Large intestine (tissue), 3 donors: ENCODE measurements around the gene NRP1. TPM values are rescaled to one million over a fixed set of nuclear protein-coding genes. Genes with fewer than 3 reads are reported as not detected.

ENCODE experiments used
- DNase-seq, 2 donors: peaks; one replicate each; pipeline versions ENCODE4 v3.0.0 to v3.0.0-alpha.2; 2013
- H3K27ac ChIP-seq: one replicate; pipeline ENCODE4 v1.5.1; 2013; ENCODE audit warnings: low read length
- H3K27me3 ChIP-seq: 2 replicates; pipeline ENCODE4 v1.6.1; 2013; ENCODE audit warnings: low read length; ENCODE audit not compliant: control insufficient read depth, insufficient read depth
- H3K36me3 ChIP-seq: 2 replicates; pipeline ENCODE4 v1.6.1; 2013; ENCODE audit warnings: low read length; ENCODE audit not compliant: control insufficient read depth, insufficient read depth
- H3K4me1 ChIP-seq: one replicate; pipeline ENCODE4 v1.6.1; 2013; ENCODE audit warnings: low read length; ENCODE audit not compliant: control insufficient read depth, insufficient read depth
- H3K4me3 ChIP-seq: one replicate; pipeline ENCODE4 v1.5.1; 2013; ENCODE audit warnings: low read length
- H3K9me3 ChIP-seq: one replicate; pipeline ENCODE4 v1.6.1; 2013; ENCODE audit warnings: mild to moderate bottlenecking, low read depth, low read length, moderate library complexity; ENCODE audit not compliant: control insufficient read depth
- WGBS: methylation state at CpG from one replicate; pipeline ENCODE4 v1.1.5; 2013; ENCODE audit warnings: low lambda C conversion rate; ENCODE audit not compliant: insufficient coverage; 5-methylcytosine and 5-hydroxymethylcytosine counted together
- polyA plus RNA-seq: library from polyadenylated mRNA; unstranded; fragments of 120-200 nt; gene quantifications from one replicate; pipeline ENCODE4 v1.2.1, GENCODE V29; 2013

The NRP1 gene
- polyA plus RNA-seq, 1 donor: 33.4 TPM

GRCh38 chr10:33295851-33296250 lies 38.6 kb downstream of the NRP1 start:
- H3K4me3 ChIP-seq: no peak overlapping the region
- H3K27ac ChIP-seq: no peak overlapping the region
- H3K4me1 ChIP-seq: no peaks in the 10 kb centered on the region
- DNase-seq: no peak
- no peaks in the 10 kb centered on the region for H3K27me3 ChIP-seq
- no peaks in the 10 kb centered on the region for H3K36me3 ChIP-seq
- no peaks in the 10 kb centered on the region for H3K9me3 ChIP-seq
- 67% methylated on average over 1 of the region's 2 CpGs for WGBS

GRCh38 chr10:33293531-33294170 lies 40.8 kb downstream of the NRP1 start:
- DNase-seq: no peak
- H3K27ac ChIP-seq: no peak overlapping the region
- 100% methylated on average over 2 of the region's 14 CpGs for WGBS

GRCh38 chr10:33293076-33293475 lies 41.4 kb downstream of the NRP1 start:
- no peak overlapping the region for H3K4me3 ChIP-seq
- no peak for DNase-seq
- H3K4me1 ChIP-seq: no peaks in the 10 kb centered on the region
- no peaks in the 10 kb centered on the region for H3K36me3 ChIP-seq
- no peaks in the 10 kb centered on the region for H3K27me3 ChIP-seq
- no peaks in the 10 kb centered on the region for H3K9me3 ChIP-seq
- H3K27ac ChIP-seq: no peak overlapping the region
- WGBS: no CpG with 5 or more reads among the region's 3 CpGs

More at GRCh38 chr10:33293531-33294170, 40.8 kb downstream of the NRP1 start:
- Histone ChIP-seq H3K9me3 (no peaks in the 10 kb centered on the region), H3K4me3 (no peak overlapping the region), H3K27me3 (no peaks in the 10 kb centered on the region), H3K36me3 (no peaks in the 10 kb centered on the region), H3K4me1 (no peaks in the 10 kb centered on the region)

- 90% methylated on average over 2 of the region's 5 CpGs for WGBS
- Histone ChIP-seq H3K27ac (no peak overlapping the region), H3K4me1 (no peaks in the 10 kb centered on the region), H3K9me3 (no peaks in the 10 kb centered on the region), H3K4me3 (no peak overlapping the region), H3K27me3 (no peaks in the 10 kb centered on the region), H3K36me3 (no peaks in the 10 kb centered on the region)
- DNase-seq: no peak
Observed at GRCh38 chr10:33291053-33291592, 43.3 kb downstream of the NRP1 start.

- Histone ChIP-seq H3K36me3 (no peaks in the 10 kb centered on the region), H3K9me3 (no peaks in the 10 kb centered on the region), H3K4me3 (no peak overlapping the region), H3K27me3 (no peaks in the 10 kb centered on the region), H3K27ac (no peak overlapping the region), H3K4me1 (no peaks in the 10 kb centered on the region)
- DNase-seq: no peak
- WGBS: 100% methylated on average over 1 of the region's 13 CpGs
Observed at GRCh38 chr10:33290321-33291052, 44.0 kb downstream of the NRP1 start.

- Histone ChIP-seq H3K36me3 (no peaks in the 10 kb centered on the region), H3K27ac (no peak overlapping the region), H3K4me3 (no peak overlapping the region), H3K9me3 (no peaks in the 10 kb centered on the region), H3K4me1 (no peaks in the 10 kb centered on the region), H3K27me3 (no peaks in the 10 kb centered on the region)
- DNase-seq: no peak
- 64% methylated on average over 3 of the region's 8 CpGs for WGBS
Observed at GRCh38 chr10:33289776-33290175, 44.7 kb downstream of the NRP1 start.

GRCh38 chr10:33288127-33288526 lies 46.3 kb downstream of the NRP1 start:
- Histone ChIP-seq H3K9me3 (no peaks in the 10 kb centered on the region), H3K4me1 (no peaks in the 10 kb centered on the region), H3K27me3 (no peaks in the 10 kb centered on the region), H3K27ac (no peak overlapping the region), H3K4me3 (no peak overlapping the region), H3K36me3 (no peaks in the 10 kb centered on the region)
- WGBS: 100% methylated on average over 1 of the region's 3 CpGs
- DNase-seq: no peak

GRCh38 chr10:33287112-33287511 lies 47.4 kb downstream of the NRP1 start:
- 13% methylated on average over 1 of the region's 2 CpGs for WGBS
- no peak for DNase-seq
- Histone ChIP-seq H3K36me3 (no peaks in the 10 kb centered on the region), H3K9me3 (no peaks in the 10 kb centered on the region), H3K4me1 (no peaks in the 10 kb centered on the region), H3K27me3 (no peaks in the 10 kb centered on the region), H3K27ac (no peak overlapping the region), H3K4me3 (no peak overlapping the region)

- Histone ChIP-seq H3K27me3 (no peaks in the 10 kb centered on the region), H3K9me3 (no peaks in the 10 kb centered on the region), H3K4me1 (no peaks in the 10 kb centered on the region), H3K4me3 (no peak overlapping the region), H3K36me3 (no peaks in the 10 kb centered on the region), H3K27ac (no peak overlapping the region)
- no peak for DNase-seq
- WGBS: 44% methylated on average over 2 of the region's 4 CpGs
Observed at GRCh38 chr10:33286157-33286934, 48.1 kb downstream of the NRP1 start.

- DNase-seq: no peak
- Histone ChIP-seq H3K36me3 (no peaks in the 10 kb centered on the region), H3K27ac (no peak overlapping the region), H3K4me3 (no peak overlapping the region), H3K27me3 (no peaks in the 10 kb centered on the region), H3K9me3 (no peaks in the 10 kb centered on the region), H3K4me1 (no peaks in the 10 kb centered on the region)
- WGBS: 100% methylated on average over 1 of the region's 2 CpGs
Observed at GRCh38 chr10:33284945-33285344, 49.5 kb downstream of the NRP1 start.
